T follicular helper cell (primary cell): Measurements from ENCODE around the gene ITPR2.
"Not testable (repeated sequence)": the region's sequence is repeated elsewhere in the genome, so short reads cannot be mapped to it uniquely, and the experiment has no call there.

Experiments
- DNase-seq: peaks from one replicate; pipeline ENCODE4 v3.0.0-alpha.2; 2020; ENCODE audit warnings: low read depth

The ITPR2 gene

DNA sequence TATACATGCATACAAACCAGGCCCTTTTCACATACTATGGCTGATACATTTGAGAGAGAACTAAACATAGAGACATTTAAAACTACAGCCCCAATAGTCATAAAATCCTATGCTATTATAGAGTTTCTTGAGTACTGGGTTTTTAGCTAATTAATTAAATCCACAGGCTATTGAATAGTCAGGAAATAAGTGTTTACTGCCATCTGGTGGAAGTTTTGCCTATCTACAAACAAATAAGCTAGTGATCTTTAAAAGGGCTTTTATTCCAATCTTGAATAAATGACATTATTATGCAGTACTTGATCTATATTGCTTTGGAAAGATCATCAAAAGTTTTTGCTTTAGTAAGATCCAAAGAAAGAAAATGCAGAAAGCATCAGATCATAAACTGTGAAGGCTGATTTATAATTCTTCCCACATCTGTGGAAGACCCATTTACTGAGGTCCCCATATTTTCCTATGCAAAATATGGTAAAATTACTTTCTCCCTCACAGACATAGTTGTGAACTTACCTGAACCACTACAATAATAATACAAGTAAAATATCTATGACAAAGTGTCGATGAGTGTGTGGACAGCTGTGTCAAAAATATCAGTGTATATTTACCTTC lies 131.3 kb downstream of the ITPR2 start:
- DNase-seq: no peak

DNA sequence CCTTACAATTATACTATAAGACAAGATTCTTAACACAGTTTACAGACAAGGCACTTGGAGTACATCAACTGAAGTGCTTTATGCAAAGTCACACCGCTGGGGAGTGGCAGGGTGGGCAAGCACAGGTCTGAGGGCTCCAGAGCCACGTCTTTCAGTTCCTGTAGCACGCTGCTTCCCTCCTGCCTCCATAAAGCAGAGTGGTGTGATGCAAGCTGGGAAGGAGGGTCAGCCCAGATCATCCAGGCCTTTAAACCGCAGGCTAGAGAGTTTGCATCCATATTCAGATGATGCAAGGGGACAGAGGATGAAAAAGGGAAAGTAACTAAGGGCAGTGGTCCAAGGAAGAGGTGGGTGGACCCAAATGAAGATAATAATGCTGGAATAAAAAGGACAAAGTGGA lies 132.6 kb downstream of the ITPR2 start:
- DNase-seq: no peak

DNA sequence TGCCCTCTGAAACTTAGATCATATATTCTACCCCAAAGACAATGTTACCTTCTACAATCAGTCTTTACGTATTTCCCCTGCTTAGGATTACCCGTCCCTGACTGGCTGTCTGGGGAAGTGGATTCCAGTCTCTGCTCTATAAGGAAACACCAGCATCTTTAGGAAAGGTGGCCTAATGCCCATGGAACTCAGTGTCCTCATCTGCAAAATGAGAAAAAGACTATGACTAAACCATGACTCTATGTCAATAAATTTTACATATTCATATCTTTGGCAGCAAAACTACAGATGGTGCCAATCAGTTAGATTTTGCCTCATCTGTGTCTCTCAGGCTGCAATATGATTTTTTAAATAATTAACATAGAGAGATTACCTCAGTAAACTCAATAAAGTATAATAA lies 133.8 kb downstream of the ITPR2 start:
- no peak for DNase-seq

DNA sequence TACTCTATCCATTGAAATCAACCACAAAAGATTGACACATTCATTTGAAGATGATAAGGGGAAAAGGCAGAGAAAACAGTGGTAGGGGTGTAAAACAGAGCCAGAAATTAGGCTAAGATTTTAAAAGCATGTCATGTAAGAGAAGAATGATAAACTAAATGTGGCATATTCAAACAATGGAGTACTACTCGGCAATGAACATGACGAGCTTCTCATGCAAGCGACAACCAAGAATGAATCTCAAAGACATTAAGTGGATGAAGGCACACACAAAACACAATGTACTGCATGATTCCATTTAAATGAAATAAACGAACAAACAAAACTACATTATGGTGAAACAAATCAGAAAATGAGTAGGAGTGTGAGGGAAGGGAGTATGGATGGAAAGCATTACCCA lies 134.8 kb downstream of the ITPR2 start:
- no peak for DNase-seq

DNA sequence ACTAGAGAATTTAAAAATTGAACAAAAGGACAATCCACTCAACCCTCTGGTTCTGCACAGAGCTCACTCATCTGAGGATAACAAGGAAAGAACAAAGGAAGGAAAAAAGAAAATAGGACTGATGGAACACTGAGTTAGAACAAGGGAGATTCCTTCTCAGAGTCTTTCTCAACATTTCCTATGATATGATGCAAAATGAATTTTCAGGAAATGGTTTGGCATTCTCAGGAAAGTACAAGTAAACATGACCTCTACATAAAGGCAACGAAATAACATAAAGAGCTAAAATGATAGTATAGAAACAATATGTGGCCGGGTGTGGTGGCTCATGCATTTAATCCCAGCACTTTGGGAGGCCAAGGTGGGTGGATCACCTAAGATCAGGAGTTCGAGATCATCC lies 135.8 kb downstream of the ITPR2 start:
- DNase-seq: no peak

DNA sequence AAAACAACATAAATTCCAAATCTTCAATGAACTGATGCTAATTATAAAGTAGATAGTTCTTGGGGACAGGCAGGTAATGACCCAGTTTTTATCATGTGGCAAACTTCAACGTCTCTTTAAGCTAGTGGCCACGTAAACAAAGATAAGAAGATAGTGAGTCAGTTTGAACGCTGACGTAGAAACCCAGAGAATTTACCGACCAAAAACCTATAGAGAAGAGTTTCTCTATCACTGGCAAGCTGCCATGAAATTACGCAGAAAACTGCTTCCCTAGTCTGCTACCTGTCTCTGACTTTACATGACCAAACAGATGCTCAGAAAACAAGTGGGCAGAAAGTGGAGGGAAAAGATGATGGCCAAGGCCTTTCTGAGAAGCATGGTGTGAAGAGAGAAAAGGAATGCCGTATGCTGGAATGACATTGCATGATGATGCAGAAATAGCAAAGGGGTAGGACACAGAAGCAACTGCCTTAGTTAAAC lies 136.3 kb downstream of the ITPR2 start:
- no peak for DNase-seq

DNA sequence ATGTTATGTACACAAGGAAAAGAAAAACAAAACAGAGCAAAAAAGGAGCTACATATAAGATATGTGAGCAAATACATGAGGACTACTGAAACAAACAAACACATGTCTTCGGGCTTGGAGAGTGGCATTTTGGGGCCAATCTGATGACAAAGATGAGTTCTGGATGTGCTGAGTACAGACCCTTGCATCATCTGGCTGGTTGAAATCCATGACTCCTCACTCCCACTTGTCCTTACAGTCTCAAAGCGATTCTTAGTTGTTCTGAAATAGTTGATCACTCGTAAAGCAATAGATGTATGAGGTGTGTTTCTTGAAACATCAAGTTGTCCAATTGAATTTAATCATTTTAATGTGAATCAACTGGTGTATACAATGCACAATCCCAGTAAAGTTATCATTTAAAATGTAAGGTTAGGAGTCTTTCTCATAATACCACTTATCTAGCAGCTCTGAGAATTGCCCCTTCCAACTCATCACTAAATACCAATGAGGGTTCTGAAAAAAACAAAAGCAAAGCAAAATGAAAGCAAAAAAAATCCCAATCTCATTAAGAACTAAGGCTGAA lies 136.9 kb downstream of the ITPR2 start:
- DNase-seq: no peak

DNA sequence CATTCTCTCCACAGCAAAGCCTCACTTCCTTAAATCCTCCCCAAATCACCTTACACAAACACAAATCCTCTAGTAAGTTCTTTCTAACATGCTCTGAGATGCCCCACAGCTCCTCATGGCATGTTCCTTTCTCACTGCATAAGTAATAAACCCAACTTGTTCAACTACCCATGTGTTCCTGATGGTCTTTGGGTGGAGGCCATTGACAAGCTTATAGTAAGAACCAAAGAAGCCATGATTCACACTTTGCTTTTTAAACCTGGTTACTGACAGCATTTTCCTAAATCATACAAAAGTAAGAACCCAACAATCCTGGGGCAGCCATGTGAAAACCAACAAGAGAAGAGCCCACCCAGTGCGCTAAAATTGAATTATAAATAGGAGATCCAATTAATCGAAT lies 138.6 kb downstream of the ITPR2 start:
- no peak for DNase-seq

DNA sequence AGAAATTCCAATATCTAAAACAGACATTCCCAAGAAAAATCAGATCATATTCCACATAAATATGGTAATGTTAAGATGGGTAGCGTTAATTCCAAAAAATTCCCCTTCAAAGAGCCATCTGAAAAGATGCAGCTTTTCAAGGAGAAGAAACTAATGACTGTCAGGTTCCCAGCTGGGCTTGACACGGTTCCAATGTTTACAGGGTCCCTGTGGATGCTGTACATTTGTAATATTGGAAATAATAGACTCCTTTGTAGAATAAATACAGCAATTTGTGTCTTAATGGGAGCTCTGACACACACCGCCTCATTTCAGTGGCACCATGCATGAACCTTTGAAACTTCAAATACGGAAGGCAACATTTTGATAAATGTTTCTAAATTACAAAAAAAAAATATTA lies 140.6 kb downstream of the ITPR2 start:
- no peak for DNase-seq

DNA sequence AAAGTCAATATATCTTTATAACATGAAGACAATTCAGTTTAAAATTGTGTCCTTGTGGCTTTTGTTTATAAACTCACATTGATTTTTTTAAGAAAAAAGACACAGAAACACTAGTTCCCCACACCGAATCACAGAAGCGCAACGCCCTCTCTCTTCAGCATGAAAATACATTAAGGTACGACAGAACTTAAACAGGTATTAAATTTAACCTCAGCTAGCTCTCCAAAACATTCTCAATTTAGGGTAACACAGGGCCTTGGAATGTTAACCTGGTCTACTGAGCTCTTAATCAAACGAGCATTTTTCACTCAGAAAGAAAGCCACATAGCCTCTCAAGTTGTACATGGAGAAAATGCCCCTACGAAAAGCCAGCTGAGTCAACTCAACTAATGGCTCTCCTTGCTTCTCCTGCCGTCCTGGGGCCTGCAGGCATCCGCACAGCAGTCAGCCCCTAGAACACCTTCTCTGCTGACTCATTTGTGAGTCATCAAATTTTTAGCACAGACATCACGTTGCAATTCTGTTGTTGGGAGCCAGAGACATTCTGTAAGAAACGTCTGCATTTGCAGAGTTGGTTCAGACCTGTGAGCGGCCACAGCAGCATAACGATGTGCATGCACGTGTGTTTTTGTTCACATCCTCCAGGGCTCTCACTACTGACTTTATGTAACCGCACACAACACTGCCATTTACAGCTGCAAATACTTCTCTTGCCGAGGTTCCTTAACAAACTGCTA lies 141.6 kb downstream of the ITPR2 start:
- DNase-seq: no peak

DNA sequence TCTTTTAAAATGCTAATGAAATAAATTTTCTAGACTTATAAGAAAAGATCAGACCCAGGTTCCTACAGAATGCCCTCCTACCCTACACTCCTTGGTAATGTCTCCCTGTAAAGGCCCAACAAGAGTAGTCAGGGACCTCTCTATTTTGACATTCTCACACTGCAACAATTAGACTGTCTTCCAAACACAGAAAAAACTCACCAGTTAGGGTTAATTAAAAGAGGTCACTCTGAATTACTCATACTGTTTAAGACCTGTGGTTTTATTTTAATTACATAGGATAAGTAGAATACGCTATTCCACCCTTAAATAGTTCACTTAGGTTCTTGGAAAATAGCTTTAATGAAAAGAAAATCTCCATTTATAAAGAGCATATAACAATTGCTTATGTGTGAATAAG lies 142.4 kb downstream of the ITPR2 start:
- DNase-seq: no peak

DNA sequence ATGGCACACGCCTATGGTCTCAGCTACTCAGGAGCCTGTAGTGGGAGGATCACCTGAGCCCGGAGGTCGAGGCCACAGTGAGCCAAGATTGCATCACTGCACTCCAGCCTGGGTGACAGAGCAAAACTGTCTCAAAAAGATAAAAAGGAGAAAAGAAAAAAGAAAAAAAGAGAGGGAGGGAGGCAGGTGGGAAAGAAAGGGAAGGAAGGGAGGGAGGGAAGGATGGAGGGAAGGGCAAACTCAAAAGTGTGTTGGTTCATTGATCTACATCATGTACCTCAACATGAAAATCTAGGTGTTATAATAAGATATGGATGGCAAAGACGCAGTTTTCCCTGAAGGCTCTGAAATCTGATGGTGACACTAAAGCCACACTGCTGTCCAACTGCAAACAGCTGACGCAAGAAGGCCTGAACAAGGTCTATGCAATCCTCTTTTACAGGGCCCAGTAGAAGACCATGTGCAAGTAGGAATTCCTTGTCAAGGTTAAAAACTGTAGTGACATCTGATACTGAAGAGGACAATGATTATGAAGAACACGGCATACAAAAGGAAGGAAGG lies 143.6 kb downstream of the ITPR2 start:
- no peak for DNase-seq

DNA sequence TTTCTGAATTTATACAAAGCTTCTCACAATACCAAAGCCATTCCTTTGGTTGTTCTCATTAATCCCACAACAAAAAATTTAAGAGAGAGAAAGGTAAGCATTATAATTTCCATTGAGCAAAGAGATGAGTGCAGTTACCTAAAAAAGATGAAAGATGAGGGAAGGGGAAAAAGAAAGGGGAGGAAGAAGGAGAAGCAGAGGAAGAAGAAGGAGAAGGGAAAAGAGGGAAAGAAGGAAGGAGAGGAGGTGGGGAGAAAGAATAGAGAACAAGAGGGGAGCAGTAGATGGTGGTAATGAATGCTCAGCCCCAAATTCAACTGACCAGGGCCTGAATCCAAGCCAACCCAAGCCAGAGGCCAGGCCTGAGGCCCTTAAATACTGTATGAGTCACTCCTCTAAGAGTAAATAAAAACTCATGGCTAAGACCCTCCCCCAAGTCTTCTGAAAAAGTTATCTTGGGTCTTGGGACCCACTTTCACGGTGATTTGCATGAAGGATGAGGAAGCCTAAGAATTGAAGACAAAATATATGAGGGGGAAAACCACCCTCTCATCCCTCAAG lies 144.6 kb downstream of the ITPR2 start:
- no peak for DNase-seq

DNA sequence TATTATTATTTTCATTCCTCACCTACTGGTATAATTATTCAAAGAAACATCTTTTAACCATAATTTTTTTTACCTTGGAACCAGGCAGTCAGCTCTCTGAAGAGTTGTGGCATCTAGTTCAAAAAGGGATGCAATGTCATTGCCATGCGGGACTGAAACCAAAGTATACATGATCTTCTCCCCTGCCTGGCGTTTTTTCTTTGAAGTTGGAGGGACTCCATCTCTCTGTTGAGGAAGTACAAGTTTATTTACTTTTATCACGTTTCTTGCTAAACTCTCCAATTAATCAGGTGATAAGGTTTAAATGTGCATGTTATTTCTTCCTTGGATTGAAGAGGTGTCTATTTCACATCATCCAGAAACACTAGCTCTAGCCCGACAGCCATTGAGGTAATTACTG lies 146.6 kb downstream of the ITPR2 start:
- no peak for DNase-seq

DNA sequence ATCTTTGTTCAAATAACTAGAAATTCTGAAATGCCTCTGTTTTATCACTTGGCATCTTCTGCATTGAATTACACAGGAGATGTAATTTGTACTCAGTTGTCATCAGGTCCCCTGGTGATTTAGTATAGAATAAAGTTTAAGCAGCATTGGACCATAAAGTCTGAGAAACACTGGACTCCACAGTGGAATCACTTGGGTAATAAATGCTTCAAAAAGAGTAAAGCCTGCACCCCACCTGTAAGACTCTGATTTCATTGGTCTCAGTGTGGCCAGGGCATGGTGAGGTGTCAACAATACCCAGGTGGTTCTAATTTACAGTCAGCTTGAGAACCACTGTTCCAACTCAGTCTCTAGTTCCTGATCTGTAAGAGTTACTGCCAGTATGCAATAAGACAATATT lies 148.9 kb downstream of the ITPR2 start:
- DNase-seq: no peak

DNA sequence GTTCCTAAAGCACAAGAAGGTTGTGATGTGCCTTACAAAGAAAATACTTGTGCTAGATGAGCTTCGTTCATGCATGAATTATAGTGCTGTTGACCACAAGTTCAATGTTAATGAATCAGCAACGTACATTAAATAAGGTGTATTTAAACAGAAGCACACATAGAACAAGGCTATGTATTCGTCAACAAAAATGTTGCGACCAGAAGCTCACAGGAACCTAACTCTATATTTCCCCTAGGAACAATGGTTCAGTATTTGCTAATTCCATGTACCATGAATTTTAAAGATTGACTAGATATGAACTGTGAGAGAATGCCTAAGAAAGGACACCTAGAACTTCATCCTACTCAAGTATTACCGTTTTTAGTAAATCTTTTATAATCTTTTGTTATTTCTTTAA lies 149.6 kb downstream of the ITPR2 start:
- DNase-seq: no peak

DNA sequence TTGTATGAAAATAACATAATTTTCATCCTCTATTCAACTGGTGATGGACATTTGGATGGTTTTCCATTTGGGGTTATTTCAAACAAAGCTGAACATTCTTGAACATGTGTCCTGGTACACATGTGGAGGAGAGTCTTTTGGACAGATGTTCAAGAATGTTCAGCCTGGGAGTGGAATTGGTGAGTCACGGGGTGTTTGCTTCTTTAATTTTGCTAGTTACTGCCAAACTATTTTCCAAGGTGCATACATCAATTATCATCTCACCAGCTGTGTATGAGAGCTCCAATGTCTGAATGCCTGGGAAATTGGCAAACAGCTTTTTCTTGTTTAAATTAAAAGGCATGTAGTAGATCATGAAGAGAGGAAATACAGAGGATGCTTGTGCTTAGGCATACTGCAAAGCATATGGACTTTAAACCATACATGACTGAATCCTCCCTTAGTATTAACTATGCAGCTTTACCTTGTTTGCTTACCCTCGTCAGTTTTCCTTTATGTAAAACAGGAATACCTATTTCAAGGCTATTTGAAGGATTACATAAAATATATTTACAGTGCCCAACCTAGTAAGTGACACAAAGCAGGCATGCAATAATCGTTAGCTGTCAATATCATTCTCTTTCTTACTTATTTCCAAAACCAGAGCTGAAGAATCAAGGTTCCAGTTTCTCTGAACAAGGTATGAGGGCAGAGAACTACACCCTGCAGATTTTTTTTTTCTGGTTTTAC lies 152.1 kb downstream of the ITPR2 start:
- DNase-seq: no peak

DNA sequence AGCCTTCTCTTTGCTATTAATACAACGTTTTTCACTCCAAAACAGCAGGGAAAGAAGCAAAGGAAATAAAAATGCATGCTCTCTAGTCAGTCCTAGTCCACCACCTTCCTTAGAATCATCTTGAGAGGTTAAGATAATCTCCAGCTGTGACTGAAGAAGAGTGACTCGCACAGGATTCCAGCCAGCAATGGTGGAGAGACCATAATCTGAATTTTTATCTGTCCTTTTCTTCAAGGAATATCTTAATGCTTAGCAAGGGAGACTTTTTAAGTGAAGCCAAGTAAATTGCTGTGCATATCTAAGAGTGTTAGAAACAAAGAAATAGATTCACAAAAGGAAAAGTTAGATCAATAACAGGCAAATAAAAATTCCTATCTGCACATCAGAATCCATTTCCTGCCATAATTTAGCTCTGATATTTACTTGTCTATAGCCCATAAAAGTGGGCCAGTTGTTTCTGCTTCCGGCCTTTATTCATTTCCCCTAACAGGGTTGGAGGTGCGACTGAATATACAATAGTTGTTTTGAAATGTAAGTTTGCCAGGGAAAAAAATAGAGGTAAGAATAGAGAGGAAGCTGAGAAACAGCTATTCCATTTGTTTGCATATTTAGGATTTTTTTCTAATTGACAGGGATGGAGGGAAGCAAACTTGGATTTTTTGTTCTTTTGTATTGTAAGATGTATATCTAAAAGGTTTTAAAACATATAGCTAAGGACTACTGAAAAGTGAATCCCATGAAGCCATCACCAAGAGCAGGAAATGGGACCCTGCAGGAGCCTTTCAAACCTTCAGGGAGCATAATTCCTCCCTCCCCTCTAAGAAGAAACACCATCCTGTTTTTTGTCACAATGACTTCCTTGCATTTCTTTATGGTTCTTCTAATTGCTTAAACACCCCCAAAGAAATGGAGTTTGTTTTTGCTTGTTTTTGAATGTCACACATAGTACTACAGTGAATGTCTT lies 154.0 kb downstream of the ITPR2 start:
- no peak for DNase-seq

DNA sequence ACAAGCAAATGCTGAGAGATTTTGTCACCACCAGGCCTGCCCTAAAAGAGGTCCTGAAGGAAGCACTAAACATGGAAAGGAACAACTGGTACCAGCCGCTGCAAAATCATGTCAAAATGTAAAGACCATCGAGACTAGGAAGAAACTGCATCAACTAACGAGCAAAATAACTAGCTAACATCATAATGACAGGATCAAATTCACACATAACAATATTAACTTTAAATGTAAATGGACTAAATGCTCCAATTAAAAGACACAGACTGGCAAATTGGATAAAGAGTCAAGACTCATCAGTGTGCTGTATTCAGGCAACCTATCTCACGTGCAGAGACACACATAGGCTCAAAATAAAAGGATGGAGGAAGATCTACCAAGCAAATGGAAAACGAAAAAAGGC lies 161.5 kb downstream of the ITPR2 start:
- DNase-seq: not testable (repeated sequence)

DNA sequence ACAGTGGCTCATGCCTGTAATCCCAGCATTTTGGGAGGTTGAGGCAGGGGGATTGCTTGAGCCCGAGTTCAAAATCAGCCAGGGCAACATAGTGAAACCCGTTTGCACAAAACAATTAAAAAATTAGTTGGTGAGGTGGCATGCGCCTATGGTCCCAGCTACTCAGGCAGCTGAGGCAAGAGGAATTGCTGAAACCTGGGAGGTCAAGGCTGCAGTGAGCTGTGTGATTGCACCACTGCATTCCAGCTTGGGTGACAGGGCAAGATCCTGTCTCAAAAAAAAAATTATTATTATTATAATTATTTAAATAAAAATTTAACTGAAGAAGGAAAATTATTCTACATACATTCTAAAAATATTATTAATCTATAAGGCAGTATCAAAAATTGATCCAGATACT lies 164.1 kb downstream of the ITPR2 start:
- DNase-seq: no peak

DNA sequence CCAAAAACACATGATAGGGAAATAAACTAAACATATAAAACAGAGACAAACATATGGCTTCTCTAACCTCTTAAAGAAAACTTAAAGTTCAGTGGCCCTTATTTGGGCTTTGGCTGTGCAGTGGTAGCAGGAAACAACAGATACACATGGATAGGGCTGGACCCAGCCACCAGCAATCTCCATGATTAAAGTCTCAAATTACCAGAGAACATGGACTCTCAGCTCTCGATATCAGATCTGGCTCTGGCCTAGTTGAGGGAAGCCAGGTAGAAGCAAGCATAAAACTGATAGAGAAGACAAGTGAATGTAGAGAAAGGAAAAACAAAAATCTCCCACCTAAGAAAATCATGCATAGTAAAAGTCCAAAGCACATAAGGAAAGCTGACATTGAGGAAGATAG lies 164.8 kb downstream of the ITPR2 start:
- DNase-seq: no peak
